GM23338 (cell line): ENCODE data around the gene PPP1R36.

Source experiments
- EZH2 ChIP-seq: fragments of 200-600 bp; sonication (generic); IDR thresholded peaks from one replicate; pipeline ENCODE4 v1.8.0; 2017; ENCODE audit warnings: antibody characterized with exemption, mild to moderate bottlenecking, low read depth; ENCODE audit not compliant: unreplicated experiment
- JUNB ChIP-seq: IDR thresholded peaks from one replicate; pipeline ENCODE4 v1.6.1; 2016; ENCODE audit warnings: antibody characterized with exemption; ENCODE audit not compliant: unreplicated experiment
- POLR2AphosphoS5 ChIP-seq: IDR thresholded peaks from 2 replicates; pipeline ENCODE4 v1.6.1; 2016; ENCODE audit warnings: antibody characterized with exemption, low read depth
- TF ChIP-seq, protein P1 (sequence below), 2 experiments: fragments of 200-600 bp in 1 of 2; sonication (generic) in 1 of 2; conservative IDR thresholded peaks; 2 replicates each; pipeline versions ENCODE4 v1.5.1 to v1.6.1; 2016 to 2017; ENCODE audit warnings: antibody characterized with exemption in 2 of 2, low read depth in 2 of 2, mild to moderate bottlenecking in 2 of 2, moderate library complexity in 1 of 2
- TF ChIP-seq, protein P2 (sequence below): IDR thresholded peaks from 2 replicates; pipeline ENCODE4 v1.6.1; 2016; ENCODE audit warnings: antibody characterized with exemption

DNA sequence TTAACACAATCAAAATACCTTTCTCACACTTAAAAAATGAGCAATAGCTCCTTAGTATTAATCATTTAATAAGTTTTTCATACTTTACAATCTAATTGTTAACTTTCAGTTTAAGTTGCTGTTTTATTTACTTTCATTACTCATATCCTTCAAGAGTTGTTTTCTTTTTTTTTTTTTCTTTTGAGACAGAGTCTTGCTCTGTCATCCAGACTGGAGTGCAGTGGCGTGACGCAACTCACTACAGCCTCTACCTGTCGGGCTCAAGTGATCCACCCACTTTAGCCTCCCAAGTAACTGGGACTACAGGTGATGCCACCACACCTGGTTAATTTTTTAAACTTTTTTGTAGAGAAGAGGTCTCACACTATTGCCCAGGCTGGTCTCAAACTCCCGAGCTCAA is 29.1 kb upstream of the PPP1R36 start:
- no peak for TF ChIP-seq EZH2
- TF ChIP-seq, protein P1, sequence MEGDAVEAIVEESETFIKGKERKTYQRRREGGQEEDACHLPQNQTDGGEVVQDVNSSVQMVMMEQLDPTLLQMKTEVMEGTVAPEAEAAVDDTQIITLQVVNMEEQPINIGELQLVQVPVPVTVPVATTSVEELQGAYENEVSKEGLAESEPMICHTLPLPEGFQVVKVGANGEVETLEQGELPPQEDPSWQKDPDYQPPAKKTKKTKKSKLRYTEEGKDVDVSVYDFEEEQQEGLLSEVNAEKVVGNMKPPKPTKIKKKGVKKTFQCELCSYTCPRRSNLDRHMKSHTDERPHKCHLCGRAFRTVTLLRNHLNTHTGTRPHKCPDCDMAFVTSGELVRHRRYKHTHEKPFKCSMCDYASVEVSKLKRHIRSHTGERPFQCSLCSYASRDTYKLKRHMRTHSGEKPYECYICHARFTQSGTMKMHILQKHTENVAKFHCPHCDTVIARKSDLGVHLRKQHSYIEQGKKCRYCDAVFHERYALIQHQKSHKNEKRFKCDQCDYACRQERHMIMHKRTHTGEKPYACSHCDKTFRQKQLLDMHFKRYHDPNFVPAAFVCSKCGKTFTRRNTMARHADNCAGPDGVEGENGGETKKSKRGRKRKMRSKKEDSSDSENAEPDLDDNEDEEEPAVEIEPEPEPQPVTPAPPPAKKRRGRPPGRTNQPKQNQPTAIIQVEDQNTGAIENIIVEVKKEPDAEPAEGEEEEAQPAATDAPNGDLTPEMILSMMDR (conservative IDR thresholded peaks at IDR 0.05; ENCODE audit: low read depth in 2 of 2), result no peak
- TF ChIP-seq JUNB, result no peak
- TF ChIP-seq, protein P2, sequence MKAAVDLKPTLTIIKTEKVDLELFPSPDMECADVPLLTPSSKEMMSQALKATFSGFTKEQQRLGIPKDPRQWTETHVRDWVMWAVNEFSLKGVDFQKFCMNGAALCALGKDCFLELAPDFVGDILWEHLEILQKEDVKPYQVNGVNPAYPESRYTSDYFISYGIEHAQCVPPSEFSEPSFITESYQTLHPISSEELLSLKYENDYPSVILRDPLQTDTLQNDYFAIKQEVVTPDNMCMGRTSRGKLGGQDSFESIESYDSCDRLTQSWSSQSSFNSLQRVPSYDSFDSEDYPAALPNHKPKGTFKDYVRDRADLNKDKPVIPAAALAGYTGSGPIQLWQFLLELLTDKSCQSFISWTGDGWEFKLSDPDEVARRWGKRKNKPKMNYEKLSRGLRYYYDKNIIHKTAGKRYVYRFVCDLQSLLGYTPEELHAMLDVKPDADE, result no peak
- TF ChIP-seq POLR2AphosphoS5, result no peak
